HEK293 (cell line): Measurements from ENCODE around the gene MAP7D1.

Experiments used
- CTCF ChIA-PET: fragments of 350-600 bp; formaldehyde crosslinking; extraction: SDS; loops from one replicate; lab custom pipeline; 2021; ENCODE audit warnings: antibody characterized with exemption; lab: Yijun Ruan, JAX
- POLR2A ChIA-PET: fragments of 300-600 bp; formaldehyde crosslinking; extraction: SDS; loops from one replicate; lab custom pipeline; 2020; ENCODE audit warnings: antibody characterized with exemption, inconsistent platforms; lab: Yijun Ruan, JAX
- H3K27ac ChIP-seq: fragments of 200-500 bp; sonication (Bioruptor generic); 2 replicates; pipeline ENCODE4 v1.5.1; 2014; ENCODE audit warnings: low read depth, low read length, control low read depth, inconsistent platforms; ENCODE audit errors: extremely low read depth
- H3K36me3 ChIP-seq, 2 experiments: fragments of 200-500 bp in 1 of 2; sonication (Bioruptor generic) in 1 of 2; 1 replicate in 1 of 2; 2 replicates in 1 of 2; pipeline ENCODE4 v1.5.1; 2014 to 2017; ENCODE audit warnings: inconsistent platforms in 2 of 2, low read length in 2 of 2; ENCODE audit not compliant: control insufficient read depth in 2 of 2, insufficient read depth in 1 of 2
- H3K4me1 ChIP-seq: fragments of 200-500 bp; sonication (Bioruptor generic); 2 replicates; pipeline ENCODE4 v1.5.1; 2014; ENCODE audit warnings: mild to moderate bottlenecking, low read length, inconsistent platforms; ENCODE audit not compliant: control insufficient read depth, insufficient read depth
- H3K4me3 ChIP-seq: 2 replicates; pipeline ENCODE4 v1.5.1; 2011; ENCODE audit warnings: low read depth, mild to moderate bottlenecking, control low read depth, low read length, moderate library complexity
- H3K9me3 ChIP-seq: fragments of 200-500 bp; sonication (Bioruptor generic); 2 replicates; pipeline ENCODE4 v1.5.1; 2014; ENCODE audit warnings: low read depth, low read length, inconsistent platforms; ENCODE audit not compliant: control insufficient read depth, insufficient read depth
- EGR2 ChIP-seq: fragments of 450-650 bp; formaldehyde crosslinking; IDR thresholded peaks from 2 replicates; pipeline ENCODE4 v1.5.1; 2016; ENCODE audit warnings: low read depth, missing biosample characterization, missing genetic modification characterization
- PBX3 ChIP-seq: sonication (generic); formaldehyde crosslinking; IDR thresholded peaks from 2 replicates; pipeline ENCODE4 v1.8.1; 2022; ENCODE audit warnings: mild to moderate bottlenecking, moderate library complexity, missing genetic modification reagents
- SP3 ChIP-seq: fragments of 450-650 bp; formaldehyde crosslinking; IDR thresholded peaks from 2 replicates; pipeline ENCODE4 v1.5.1; 2016; ENCODE audit warnings: missing biosample characterization, missing genetic modification characterization
- ZNF133 ChIP-seq: fragments of 450-650 bp; formaldehyde crosslinking; IDR thresholded peaks from 2 replicates; pipeline ENCODE4 v1.5.1; 2016; ENCODE audit warnings: missing biosample characterization, missing genetic modification characterization
- ZNF169 ChIP-seq: fragments of 450-650 bp; formaldehyde crosslinking; IDR thresholded peaks from 2 replicates; pipeline ENCODE4 v1.5.1; 2016; ENCODE audit warnings: missing biosample characterization, missing genetic modification characterization
- ZNF24 ChIP-seq: fragments of 450-650 bp; formaldehyde crosslinking; IDR thresholded peaks from 2 replicates; pipeline ENCODE4 v1.5.1; 2016; ENCODE audit warnings: missing biosample characterization, missing genetic modification characterization
- ZNF555 ChIP-seq: fragments of 450-650 bp; formaldehyde crosslinking; conservative IDR thresholded peaks from 2 replicates; pipeline ENCODE4 v1.5.1; 2017; ENCODE audit warnings: missing biosample characterization, mild to moderate bottlenecking, missing genetic modification characterization, inconsistent platforms
- ZNF670 ChIP-seq: fragments of 450-650 bp; formaldehyde crosslinking; IDR thresholded peaks from 2 replicates; pipeline ENCODE4 v1.5.1; 2016; ENCODE audit warnings: missing biosample characterization, missing genetic modification characterization, low read depth
- ZNF747 ChIP-seq: fragments of 450-650 bp; formaldehyde crosslinking; IDR thresholded peaks from 2 replicates; pipeline ENCODE4 v1.5.1; 2016; ENCODE audit warnings: missing biosample characterization, missing genetic modification characterization
- ZNF776 ChIP-seq: fragments of 450-650 bp; formaldehyde crosslinking; IDR thresholded peaks from 2 replicates; pipeline ENCODE4 v1.5.0; 2017; ENCODE audit warnings: missing biosample characterization, missing genetic modification characterization, borderline replicate concordance
- TF ChIP-seq, protein P1 (sequence below): fragments of 450-650 bp; formaldehyde crosslinking; IDR thresholded peaks from 2 replicates; pipeline ENCODE4 v1.5.1; 2016; ENCODE audit warnings: missing biosample characterization, missing genetic modification characterization
- TF ChIP-seq, protein P2 (sequence below): fragments of 450-650 bp; formaldehyde crosslinking; IDR thresholded peaks from 2 replicates; pipeline ENCODE4 v1.5.1; 2017; ENCODE audit warnings: missing biosample characterization, missing genetic modification characterization
- TF ChIP-seq, protein P3 (sequence below): fragments of 450-650 bp; formaldehyde crosslinking; IDR thresholded peaks from 2 replicates; pipeline ENCODE4 v1.5.1; 2016; ENCODE audit warnings: missing biosample characterization, missing genetic modification characterization, borderline replicate concordance
- TF ChIP-seq, protein P4 (sequence below): fragments of 450-650 bp; IDR thresholded peaks from 2 replicates; pipeline ENCODE4 v1.5.1; 2018; ENCODE audit warnings: missing biosample characterization, missing genetic modification characterization
- TF ChIP-seq, protein P5 (sequence below): fragments of 450-650 bp; formaldehyde crosslinking; IDR thresholded peaks from 2 replicates; pipeline ENCODE4 v1.5.1; 2017; ENCODE audit warnings: missing biosample characterization, missing genetic modification characterization

MAP7D1 gene

DNA sequence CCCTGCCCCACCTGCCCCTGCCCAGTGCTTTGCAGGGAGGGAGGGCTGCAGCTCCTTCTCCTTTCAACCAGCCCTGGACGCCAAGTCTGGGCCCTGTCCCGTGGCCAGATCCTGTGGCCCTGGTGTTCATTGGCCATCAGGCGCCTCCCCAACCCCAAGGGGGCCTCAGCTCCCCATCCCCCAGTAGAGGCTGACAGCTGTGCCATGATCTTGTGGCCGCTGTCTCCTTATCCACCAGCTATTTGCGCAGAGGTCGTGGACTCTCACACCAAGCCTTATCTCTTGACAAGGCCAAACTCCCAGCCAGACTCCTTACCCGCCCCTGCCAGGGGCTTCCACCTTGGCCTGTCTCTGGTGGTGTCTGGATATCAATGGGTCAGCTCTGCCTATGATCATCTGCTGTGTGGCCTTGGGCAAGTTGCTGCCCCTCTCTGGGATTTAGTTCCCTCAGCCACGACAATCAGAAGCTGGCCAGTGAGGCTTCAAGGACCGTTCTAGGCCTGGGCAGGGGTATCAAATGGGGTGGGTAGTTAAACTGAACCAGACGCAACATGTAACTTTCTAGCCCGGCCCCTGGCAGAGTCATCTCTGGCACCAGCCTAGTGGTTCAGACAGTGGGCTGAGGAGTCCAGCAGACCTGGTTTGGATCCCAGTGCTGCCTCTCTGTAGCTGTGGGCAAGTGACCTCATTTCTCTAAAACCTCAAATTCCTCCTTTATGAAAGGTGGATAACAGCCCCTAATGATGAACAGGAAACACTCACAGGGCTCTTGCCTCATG lies 27.6 kb upstream of the MAP7D1 start:
- no peak overlapping the region for H3K4me3 ChIP-seq
- H3K27ac ChIP-seq = no peak overlapping the region
- CTCF ChIA-PET = interaction anchor here (0.6 to 1.8 kb wide), 5 partner anchors 17 to 94 kb away, joined by 3 to 6 read pairs (median 5); no protein-coding TSS in a partner anchor
- TF ChIP-seq, protein P1, sequence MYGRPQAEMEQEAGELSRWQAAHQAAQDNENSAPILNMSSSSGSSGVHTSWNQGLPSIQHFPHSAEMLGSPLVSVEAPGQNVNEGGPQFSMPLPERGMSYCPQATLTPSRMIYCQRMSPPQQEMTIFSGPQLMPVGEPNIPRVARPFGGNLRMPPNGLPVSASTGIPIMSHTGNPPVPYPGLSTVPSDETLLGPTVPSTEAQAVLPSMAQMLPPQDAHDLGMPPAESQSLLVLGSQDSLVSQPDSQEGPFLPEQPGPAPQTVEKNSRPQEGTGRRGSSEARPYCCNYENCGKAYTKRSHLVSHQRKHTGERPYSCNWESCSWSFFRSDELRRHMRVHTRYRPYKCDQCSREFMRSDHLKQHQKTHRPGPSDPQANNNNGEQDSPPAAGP (tag by site-specific recombination) = 0 out of 2 replicates have a peak, but pooled peaks have one; percentile 1
- TF ChIP-seq PBX3 (CRISPR knock-in tag) = no peak
- no peak for TF ChIP-seq SP3 (tag by site-specific recombination)
- TF ChIP-seq, protein P2, sequence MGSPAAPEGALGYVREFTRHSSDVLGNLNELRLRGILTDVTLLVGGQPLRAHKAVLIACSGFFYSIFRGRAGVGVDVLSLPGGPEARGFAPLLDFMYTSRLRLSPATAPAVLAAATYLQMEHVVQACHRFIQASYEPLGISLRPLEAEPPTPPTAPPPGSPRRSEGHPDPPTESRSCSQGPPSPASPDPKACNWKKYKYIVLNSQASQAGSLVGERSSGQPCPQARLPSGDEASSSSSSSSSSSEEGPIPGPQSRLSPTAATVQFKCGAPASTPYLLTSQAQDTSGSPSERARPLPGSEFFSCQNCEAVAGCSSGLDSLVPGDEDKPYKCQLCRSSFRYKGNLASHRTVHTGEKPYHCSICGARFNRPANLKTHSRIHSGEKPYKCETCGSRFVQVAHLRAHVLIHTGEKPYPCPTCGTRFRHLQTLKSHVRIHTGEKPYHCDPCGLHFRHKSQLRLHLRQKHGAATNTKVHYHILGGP = no peak
- no peaks in the 10 kb centered on the region for H3K4me1 ChIP-seq
- POLR2A ChIA-PET = interaction anchor here (1.2 kb wide), 1 partner anchor 21 kb away, joined by 5 read pairs; the partner anchor contains the start of gene TRAPPC3
- H3K36me3 ChIP-seq = no peaks in the 10 kb centered on the region
- H3K9me3 ChIP-seq = no peaks in the 10 kb centered on the region

DNA sequence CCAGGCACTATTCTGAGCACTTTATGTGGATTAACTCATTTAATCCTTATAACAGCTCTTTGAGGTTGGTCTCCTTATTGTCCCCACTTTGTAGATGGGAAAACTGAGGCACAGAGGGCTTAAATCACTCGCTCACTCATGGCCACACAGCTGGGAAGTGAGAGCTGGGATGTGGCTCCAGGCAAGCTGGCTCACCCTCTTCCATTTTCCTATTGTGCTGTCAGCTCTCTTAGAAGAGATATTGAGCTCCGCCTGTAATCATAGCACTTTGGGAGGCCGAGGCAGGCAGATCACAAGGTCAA lies 27.1 kb upstream of the MAP7D1 start:
- H3K4me3 ChIP-seq = no peak overlapping the region
- no peaks in the 10 kb centered on the region for H3K4me1 ChIP-seq
- H3K27ac ChIP-seq = no peak overlapping the region
- no peaks in the 10 kb centered on the region for H3K9me3 ChIP-seq
- ChIA-PET CTCF (interaction anchor here (0.7 to 1.8 kb wide), 4 partner anchors 16 to 59 kb away, joined by 3 to 6 read pairs (median 5); no protein-coding TSS in a partner anchor), POLR2A (no interaction called here)
- no peaks in the 10 kb centered on the region for H3K36me3 ChIP-seq
- TF ChIP-seq ZNF24 (tag by site-specific recombination) (no peak), ZNF133 (tag by site-specific recombination) (no peak)

DNA sequence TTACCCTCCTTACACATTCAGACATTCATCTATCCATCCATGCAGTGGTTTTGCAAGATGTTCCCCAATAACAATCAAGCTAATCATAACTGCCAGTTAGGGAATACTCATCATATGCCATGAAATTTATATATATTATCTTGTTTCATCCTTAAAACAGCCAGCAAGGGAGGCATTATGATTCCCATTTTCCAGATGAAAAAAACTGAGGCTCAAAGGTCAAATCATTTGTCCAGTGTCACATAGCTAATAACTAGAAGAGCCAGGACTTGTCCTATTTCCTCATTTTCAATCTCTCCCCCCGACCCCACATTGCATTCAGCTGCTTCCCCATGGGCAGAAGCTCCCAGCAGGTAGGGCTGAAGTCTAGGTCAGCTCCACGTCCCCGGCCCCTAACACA lies 23.9 kb upstream of the MAP7D1 start:
- Histone ChIP-seq H3K27ac (no peak overlapping the region), H3K36me3 (peaks cover 0 to 13% of the 10 kb centered on the region in 2 experiments; a peak in 1 of 3 replicates), H3K4me3 (no peak overlapping the region), H3K4me1 (no peaks in the 10 kb centered on the region), H3K9me3 (no peaks in the 10 kb centered on the region)
- POLR2A ChIA-PET = interaction anchor here (1.6 kb wide), 1 partner anchor 17 kb away, joined by 3 read pairs; the partner anchor contains the start of gene TRAPPC3
- CTCF ChIA-PET = interaction anchor here (0.6 to 7.2 kb wide), 8 partner anchors 8 to 56 kb away, joined by 3 to 156 read pairs (median 4); partner anchors contain the start of gene TRAPPC3
- no peak for TF ChIP-seq ZNF169 (tag by site-specific recombination)
- TF ChIP-seq ZNF776 (tag by site-specific recombination) = no peak
- TF ChIP-seq, protein P3, sequence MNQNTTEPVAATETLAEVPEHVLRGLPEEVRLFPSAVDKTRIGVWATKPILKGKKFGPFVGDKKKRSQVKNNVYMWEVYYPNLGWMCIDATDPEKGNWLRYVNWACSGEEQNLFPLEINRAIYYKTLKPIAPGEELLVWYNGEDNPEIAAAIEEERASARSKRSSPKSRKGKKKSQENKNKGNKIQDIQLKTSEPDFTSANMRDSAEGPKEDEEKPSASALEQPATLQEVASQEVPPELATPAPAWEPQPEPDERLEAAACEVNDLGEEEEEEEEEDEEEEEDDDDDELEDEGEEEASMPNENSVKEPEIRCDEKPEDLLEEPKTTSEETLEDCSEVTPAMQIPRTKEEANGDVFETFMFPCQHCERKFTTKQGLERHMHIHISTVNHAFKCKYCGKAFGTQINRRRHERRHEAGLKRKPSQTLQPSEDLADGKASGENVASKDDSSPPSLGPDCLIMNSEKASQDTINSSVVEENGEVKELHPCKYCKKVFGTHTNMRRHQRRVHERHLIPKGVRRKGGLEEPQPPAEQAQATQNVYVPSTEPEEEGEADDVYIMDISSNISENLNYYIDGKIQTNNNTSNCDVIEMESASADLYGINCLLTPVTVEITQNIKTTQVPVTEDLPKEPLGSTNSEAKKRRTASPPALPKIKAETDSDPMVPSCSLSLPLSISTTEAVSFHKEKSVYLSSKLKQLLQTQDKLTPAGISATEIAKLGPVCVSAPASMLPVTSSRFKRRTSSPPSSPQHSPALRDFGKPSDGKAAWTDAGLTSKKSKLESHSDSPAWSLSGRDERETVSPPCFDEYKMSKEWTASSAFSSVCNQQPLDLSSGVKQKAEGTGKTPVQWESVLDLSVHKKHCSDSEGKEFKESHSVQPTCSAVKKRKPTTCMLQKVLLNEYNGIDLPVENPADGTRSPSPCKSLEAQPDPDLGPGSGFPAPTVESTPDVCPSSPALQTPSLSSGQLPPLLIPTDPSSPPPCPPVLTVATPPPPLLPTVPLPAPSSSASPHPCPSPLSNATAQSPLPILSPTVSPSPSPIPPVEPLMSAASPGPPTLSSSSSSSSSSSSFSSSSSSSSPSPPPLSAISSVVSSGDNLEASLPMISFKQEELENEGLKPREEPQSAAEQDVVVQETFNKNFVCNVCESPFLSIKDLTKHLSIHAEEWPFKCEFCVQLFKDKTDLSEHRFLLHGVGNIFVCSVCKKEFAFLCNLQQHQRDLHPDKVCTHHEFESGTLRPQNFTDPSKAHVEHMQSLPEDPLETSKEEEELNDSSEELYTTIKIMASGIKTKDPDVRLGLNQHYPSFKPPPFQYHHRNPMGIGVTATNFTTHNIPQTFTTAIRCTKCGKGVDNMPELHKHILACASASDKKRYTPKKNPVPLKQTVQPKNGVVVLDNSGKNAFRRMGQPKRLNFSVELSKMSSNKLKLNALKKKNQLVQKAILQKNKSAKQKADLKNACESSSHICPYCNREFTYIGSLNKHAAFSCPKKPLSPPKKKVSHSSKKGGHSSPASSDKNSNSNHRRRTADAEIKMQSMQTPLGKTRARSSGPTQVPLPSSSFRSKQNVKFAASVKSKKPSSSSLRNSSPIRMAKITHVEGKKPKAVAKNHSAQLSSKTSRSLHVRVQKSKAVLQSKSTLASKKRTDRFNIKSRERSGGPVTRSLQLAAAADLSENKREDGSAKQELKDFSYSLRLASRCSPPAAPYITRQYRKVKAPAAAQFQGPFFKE (tag by site-specific recombination) = no peak
- TF ChIP-seq ZNF747 (tag by site-specific recombination) = no peak
- no peak for TF ChIP-seq EGR2 (tag by site-specific recombination)
- TF ChIP-seq, protein P4, sequence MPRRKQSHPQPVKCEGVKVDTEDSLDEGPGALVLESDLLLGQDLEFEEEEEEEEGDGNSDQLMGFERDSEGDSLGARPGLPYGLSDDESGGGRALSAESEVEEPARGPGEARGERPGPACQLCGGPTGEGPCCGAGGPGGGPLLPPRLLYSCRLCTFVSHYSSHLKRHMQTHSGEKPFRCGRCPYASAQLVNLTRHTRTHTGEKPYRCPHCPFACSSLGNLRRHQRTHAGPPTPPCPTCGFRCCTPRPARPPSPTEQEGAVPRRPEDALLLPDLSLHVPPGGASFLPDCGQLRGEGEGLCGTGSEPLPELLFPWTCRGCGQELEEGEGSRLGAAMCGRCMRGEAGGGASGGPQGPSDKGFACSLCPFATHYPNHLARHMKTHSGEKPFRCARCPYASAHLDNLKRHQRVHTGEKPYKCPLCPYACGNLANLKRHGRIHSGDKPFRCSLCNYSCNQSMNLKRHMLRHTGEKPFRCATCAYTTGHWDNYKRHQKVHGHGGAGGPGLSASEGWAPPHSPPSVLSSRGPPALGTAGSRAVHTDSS (tag by site-specific recombination) = no peak
- no peak for TF ChIP-seq ZNF555 (tag by site-specific recombination)
- TF ChIP-seq ZNF670 (tag by site-specific recombination) = no peak
- TF ChIP-seq, protein P5, sequence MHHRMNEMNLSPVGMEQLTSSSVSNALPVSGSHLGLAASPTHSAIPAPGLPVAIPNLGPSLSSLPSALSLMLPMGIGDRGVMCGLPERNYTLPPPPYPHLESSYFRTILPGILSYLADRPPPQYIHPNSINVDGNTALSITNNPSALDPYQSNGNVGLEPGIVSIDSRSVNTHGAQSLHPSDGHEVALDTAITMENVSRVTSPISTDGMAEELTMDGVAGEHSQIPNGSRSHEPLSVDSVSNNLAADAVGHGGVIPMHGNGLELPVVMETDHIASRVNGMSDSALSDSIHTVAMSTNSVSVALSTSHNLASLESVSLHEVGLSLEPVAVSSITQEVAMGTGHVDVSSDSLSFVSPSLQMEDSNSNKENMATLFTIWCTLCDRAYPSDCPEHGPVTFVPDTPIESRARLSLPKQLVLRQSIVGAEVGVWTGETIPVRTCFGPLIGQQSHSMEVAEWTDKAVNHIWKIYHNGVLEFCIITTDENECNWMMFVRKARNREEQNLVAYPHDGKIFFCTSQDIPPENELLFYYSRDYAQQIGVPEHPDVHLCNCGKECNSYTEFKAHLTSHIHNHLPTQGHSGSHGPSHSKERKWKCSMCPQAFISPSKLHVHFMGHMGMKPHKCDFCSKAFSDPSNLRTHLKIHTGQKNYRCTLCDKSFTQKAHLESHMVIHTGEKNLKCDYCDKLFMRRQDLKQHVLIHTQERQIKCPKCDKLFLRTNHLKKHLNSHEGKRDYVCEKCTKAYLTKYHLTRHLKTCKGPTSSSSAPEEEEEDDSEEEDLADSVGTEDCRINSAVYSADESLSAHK (tag by site-specific recombination) = no peak
